Tibial nerve (tissue), 4 donors: ENCODE results near the gene INO80D.

ENCODE experiments used
- EP300 ChIP-seq, 2 donors: sonication (generic); formaldehyde crosslinking; IDR thresholded peaks; one replicate each; pipeline ENCODE4 v1.6.1; 2017; ENCODE audit warnings: antibody characterized with exemption in 2 of 2, mild to moderate bottlenecking in 1 of 2
- TF ChIP-seq, protein P1 (sequence below), 5 experiments: fragments of 200-600 bp in 3 of 5; fragments of 450-650 bp in 2 of 5; sonication (generic) in 3 of 5; IDR thresholded peaks; one replicate each; pipeline ENCODE4 v1.5.1; 2016 to 2019; ENCODE audit warnings: antibody characterized with exemption in 5 of 5, mild to moderate bottlenecking in 3 of 5, moderate library complexity in 2 of 5

DNA sequence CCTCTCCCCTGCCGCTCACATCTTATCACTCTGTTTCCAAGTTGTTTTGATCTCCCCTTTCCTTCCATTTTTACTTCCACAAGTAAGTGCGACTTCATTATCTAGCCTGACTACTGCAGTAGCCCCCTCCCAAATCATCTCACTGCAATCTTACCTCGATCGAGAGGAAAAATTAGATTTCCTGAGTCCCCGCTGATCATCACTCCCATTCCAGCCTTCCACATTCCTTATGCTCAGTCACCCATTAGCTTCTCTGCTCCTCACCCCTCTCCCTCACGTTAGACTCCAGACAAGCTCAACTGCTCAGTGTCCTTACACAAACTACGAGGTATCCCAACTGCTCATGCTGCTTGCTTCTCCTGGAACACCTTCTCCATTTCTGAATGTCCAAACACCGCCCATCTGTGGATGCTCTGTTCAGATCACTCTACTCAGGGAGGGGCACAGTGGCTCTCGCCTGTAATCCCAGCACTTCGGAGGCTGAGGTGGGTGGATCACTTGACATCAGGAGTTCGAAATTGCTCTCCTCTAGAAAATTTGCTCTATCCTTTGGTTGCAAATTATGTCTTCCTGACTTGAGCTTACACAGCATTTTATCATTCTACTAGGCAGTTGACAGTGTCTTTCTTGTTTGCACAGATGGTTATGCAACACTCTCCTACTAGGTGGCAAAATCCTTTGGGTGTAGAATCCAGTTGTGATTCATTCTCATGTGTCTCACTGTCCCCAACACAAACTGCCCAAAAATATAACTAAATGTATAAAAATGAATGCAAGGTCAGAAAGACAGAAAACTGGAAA is 96.5 kb downstream of the INO80D start:
- TF ChIP-seq, protein P1, sequence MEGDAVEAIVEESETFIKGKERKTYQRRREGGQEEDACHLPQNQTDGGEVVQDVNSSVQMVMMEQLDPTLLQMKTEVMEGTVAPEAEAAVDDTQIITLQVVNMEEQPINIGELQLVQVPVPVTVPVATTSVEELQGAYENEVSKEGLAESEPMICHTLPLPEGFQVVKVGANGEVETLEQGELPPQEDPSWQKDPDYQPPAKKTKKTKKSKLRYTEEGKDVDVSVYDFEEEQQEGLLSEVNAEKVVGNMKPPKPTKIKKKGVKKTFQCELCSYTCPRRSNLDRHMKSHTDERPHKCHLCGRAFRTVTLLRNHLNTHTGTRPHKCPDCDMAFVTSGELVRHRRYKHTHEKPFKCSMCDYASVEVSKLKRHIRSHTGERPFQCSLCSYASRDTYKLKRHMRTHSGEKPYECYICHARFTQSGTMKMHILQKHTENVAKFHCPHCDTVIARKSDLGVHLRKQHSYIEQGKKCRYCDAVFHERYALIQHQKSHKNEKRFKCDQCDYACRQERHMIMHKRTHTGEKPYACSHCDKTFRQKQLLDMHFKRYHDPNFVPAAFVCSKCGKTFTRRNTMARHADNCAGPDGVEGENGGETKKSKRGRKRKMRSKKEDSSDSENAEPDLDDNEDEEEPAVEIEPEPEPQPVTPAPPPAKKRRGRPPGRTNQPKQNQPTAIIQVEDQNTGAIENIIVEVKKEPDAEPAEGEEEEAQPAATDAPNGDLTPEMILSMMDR (IDR thresholded peaks at IDR 0.05): no peak
- TF ChIP-seq EP300 (IDR thresholded peaks at IDR 0.05): no peak
